ENCODE results near the gene SDR42E2.

The SDR42E2 gene

DNA sequence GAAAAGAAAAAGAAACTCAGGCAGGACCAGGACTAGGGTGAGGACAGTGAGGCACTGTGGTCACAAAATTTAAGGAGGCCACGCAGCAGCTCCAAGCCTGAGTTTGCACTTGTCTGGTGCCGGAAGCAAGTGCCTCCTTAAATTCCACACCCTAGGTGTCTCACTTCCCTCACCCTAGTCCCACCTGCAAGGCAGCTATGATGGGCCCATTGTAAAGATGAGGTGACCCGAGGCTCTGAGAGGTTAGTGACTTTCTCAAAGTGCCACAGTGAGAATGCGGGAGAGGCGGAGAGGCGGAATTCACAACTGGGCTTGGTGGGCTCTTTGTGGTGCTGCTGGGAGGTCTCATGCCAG, 22.3 kb downstream of the SDR42E2 start:
- TF ChIP-seq, protein P1, sequence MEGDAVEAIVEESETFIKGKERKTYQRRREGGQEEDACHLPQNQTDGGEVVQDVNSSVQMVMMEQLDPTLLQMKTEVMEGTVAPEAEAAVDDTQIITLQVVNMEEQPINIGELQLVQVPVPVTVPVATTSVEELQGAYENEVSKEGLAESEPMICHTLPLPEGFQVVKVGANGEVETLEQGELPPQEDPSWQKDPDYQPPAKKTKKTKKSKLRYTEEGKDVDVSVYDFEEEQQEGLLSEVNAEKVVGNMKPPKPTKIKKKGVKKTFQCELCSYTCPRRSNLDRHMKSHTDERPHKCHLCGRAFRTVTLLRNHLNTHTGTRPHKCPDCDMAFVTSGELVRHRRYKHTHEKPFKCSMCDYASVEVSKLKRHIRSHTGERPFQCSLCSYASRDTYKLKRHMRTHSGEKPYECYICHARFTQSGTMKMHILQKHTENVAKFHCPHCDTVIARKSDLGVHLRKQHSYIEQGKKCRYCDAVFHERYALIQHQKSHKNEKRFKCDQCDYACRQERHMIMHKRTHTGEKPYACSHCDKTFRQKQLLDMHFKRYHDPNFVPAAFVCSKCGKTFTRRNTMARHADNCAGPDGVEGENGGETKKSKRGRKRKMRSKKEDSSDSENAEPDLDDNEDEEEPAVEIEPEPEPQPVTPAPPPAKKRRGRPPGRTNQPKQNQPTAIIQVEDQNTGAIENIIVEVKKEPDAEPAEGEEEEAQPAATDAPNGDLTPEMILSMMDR (IDR thresholded peaks at IDR 0.05; ENCODE audit: insufficient read depth, low read depth, low read length, missing control alignments): no peak
- peak; percentile 31 for DNase-seq (ENCODE audit: low read depth)
- H3K4me3 ChIP-seq (ENCODE audit: low read depth, low read length): no peak overlapping the region

DNA sequence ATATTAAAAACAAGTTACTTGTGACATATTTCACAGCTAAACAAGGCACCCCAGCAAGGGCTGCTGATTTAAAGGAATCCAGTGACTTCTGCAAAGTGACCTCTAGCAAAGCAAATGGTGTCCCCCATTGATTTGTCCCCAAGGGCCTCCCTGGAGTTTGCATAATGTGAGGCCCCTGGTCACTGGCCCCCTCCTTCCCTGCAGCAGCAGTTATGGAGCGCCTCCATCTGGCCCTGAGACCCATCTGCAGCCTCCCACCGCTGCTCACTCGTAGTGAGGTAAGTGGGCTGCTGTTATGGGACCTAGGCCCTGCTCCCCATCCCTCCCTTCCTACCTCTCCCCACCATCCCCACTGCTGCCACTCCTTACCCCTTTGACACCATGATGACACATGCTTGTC, 24.2 kb downstream of the SDR42E2 start:
- H3K4me3 ChIP-seq (ENCODE audit: low read depth, low read length): no peak overlapping the region
- TF ChIP-seq, protein P1 (IDR thresholded peaks at IDR 0.05; ENCODE audit: insufficient read depth, low read depth, low read length, missing control alignments): peak; percentile 19

DNA sequence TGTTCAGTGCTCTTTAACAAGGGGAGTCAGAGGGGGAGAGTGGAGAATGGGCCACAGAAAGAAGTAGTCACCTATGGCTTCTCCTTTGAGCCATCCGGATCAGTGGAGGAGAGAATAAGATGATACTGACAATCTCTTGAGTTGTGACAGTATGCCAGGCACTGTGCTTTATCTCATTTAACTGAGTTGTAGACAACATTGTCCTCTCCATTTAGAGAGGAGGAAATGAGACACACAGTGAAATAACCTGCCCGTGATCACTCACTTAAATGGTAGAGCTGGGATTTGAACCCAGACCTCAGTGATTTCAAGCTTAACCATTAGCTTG, 25.9 kb downstream of the SDR42E2 start:
- TF ChIP-seq, protein P1 (IDR thresholded peaks at IDR 0.05; ENCODE audit: insufficient read depth, low read depth, low read length, missing control alignments): no peak
- no peak for DNase-seq (ENCODE audit: low read depth)
- H3K4me3 ChIP-seq (ENCODE audit: low read depth, low read length): no peak overlapping the region

More for the DNA sequence above, 24.2 kb downstream of the SDR42E2 start:
- DNase-seq (ENCODE audit: low read depth): no peak

DNA sequence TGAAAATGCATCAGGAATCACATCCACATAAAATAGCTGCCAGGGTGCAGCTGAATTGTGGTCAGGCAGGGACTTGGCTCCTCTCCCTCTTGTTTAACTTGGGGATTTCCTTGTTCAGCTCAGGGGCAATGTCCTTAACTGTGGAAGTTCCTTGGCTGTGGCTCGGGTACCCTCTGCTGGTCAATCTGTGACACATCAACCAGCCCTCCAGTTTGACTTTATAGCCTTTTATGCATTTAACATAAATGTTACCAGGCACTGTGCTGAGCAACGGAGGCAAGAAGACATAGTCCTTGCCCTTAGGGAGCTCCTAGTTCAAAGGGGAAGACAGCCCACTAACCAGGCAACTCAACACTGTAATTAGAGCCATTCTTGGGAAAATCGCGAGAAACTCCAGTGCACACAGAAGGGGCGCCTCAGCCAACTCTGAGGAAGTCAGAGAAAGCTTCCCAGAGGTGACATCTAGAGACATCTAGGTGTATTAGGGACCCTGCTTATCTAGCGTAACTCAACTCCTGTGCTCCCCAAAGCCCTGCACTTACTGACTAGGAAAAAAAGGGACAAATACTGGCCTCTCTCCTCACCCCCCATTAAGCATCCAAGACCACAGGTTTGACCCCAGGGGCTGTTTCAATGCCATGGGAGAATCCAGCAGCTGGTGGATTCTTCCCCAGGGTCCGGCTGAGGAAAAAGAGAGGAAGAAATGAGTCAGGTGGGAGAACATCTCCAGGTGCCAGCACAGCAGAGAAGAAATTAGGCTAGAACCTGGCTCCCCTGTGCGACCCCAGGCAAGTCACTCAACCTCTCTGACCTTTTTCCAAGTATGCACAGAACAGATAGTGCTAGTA, 26.5 kb downstream of the SDR42E2 start:
- DNase-seq (ENCODE audit: low read depth): peak; percentile 87
- peak overlapping the region; percentile 64 for H3K4me3 ChIP-seq (ENCODE audit: low read depth, low read length)
- TF ChIP-seq, protein P1 (IDR thresholded peaks at IDR 0.05; ENCODE audit: insufficient read depth, low read depth, low read length, missing control alignments): peak; percentile 77

DNA sequence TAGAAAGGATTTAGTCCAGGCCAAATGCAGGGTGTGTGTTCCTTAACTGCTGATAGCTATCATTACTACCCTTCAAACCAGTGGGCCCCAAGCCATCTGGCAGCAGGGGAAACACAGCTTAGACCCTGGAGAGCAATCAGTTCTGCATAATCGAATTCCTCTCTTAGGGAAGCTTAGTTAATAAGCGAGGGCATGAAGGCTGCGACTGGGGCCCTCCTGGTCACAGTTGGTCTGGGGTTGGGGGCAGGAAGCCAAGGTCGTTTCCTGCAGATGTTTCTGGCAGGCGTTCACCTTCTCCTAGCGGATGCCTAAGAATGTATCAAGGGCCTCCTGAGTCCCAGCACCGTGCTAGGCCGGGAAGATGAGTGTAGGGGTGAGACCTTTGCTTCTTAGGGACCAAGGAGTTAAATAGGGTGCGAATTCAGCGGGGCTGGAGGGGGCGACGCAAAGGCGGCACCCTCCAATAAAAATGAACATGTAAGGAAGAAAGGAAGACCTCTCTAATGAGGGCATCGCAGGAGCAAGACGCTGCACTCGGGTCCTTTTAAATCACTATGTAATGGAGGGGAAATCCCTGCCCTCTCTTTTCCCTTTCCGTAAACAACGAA, 27.3 kb downstream of the SDR42E2 start:
- peak; percentile 53 for DNase-seq (ENCODE audit: low read depth)
- TF ChIP-seq, protein P1 (IDR thresholded peaks at IDR 0.05; ENCODE audit: insufficient read depth, low read depth, low read length, missing control alignments): no peak
- H3K4me3 ChIP-seq (ENCODE audit: low read depth, low read length): peak overlapping the region; percentile 64

DNA sequence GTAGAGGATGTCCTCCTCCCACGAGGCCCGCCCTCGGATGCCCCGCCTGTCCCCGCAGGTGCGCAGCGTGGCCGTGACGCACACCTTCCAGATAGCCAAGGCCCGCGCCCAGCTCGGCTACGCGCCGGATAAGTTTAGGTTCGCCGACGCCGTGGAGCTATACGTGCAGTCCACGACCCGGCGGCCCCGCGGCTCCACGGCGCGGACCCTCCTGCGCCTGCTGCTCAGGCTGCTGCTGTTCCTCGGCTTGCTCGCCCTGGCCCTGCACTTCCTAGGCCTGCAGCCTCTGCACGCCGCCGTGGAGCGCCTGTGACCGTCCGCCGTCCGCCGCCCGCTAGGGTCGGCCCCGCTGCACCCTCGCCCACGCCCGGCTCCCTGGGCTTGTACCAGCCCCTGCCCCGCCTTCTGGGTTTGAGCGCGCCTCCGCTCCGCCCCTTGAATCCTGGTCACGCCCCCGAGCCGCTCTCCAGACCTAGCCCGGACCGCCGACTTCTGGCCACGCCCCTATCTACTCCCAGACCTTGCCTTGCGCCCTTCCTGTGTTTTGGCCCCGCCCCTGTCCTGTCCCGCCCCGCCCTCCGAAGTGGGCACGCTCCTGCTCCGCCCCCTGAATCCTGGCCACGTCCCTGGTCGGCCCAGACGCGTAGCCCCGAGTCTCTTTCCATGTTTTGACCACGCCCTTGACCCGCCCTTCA, 27.9 kb downstream of the SDR42E2 start:
- TF ChIP-seq, protein P1 (IDR thresholded peaks at IDR 0.05; ENCODE audit: insufficient read depth, low read depth, low read length, missing control alignments): no peak
- peak; percentile 100 for DNase-seq (ENCODE audit: low read depth)
- peak overlapping the region; percentile 64 for H3K4me3 ChIP-seq (ENCODE audit: low read depth, low read length)

Measured in GM12865 (cell line).